HepG2 (cell line): ENCODE results near the gene TXNDC11. TPM values are rescaled to one million over a fixed set of nuclear protein-coding genes. Genes with fewer than 3 reads are reported as not detected.
A peak's percentile ranks its signal among the peaks of the same experiment; 100 is the strongest.

ENCODE experiments used
- ADNP ChIP-seq: sonication (generic); formaldehyde crosslinking; IDR thresholded peaks from 2 replicates; pipeline ENCODE4 v1.4.0; 2020; ENCODE audit warnings: missing genetic modification reagents
- ARID2 ChIP-seq: sonication (generic); formaldehyde crosslinking; IDR thresholded peaks from 2 replicates; pipeline ENCODE4 v1.8.1; 2022; ENCODE audit warnings: mild to moderate bottlenecking, missing genetic modification reagents, borderline replicate concordance
- CBFB ChIP-seq: sonication (generic); formaldehyde crosslinking; IDR thresholded peaks from 2 replicates; pipeline ENCODE4 v1.4.0; 2020; ENCODE audit warnings: missing genetic modification reagents
- GPN1 ChIP-seq: sonication (generic); formaldehyde crosslinking; IDR thresholded peaks from 2 replicates; pipeline ENCODE4 v1.5.1; 2020; ENCODE audit warnings: missing genetic modification reagents, borderline replicate concordance
- HNRNPK ChIP-seq: fragments of 200-400 bp; formaldehyde crosslinking; IDR thresholded peaks from 2 replicates; pipeline ENCODE4 v1.6.1; 2018; ENCODE audit warnings: low read length, low read depth, moderate library complexity, mild to moderate bottlenecking; ENCODE audit not compliant: poor library complexity, severe bottlenecking
- LCORL ChIP-seq, 2 experiments: fragments of 450-650 bp in 1 of 2; sonication (generic) in 1 of 2; formaldehyde crosslinking in 1 of 2; IDR thresholded peaks; 2 replicates each; pipeline versions ENCODE4 v1.5.0 to v1.6.1; 2017 to 2020; ENCODE audit warnings: antibody characterized with exemption in 1 of 2, missing genetic modification reagents in 1 of 2
- MTA1 ChIP-seq: sonication (generic); formaldehyde crosslinking; IDR thresholded peaks from 2 replicates; pipeline ENCODE4 v1.4.0; 2020; ENCODE audit warnings: missing genetic modification reagents, mild to moderate bottlenecking, borderline replicate concordance
- NCOA5 ChIP-seq: sonication (generic); formaldehyde crosslinking; IDR thresholded peaks from 2 replicates; pipeline ENCODE4 v1.4.0; 2020; ENCODE audit warnings: missing genetic modification reagents
- NR2F6 ChIP-seq, 2 experiments: IDR thresholded peaks; 2 replicates each; pipeline ENCODE4 v1.6.1; 2016; ENCODE audit warnings: antibody characterized with exemption in 1 of 2, mild to moderate bottlenecking in 1 of 2
- NR3C1 ChIP-seq: sonication (generic); formaldehyde crosslinking; IDR thresholded peaks from 2 replicates; pipeline ENCODE4 v1.4.0; 2020; ENCODE audit warnings: missing genetic modification reagents
- PCBP2 ChIP-seq: fragments of 200-400 bp; formaldehyde crosslinking; optimal IDR thresholded peaks from 2 replicates; pipeline ENCODE3; 2018; ENCODE audit warnings: low read length, low read depth; ENCODE audit not compliant: poor library complexity, severe bottlenecking
- POLR2G ChIP-seq: fragments of 200-400 bp; formaldehyde crosslinking; IDR thresholded peaks from 2 replicates; pipeline ENCODE4 v1.6.1; 2018; ENCODE audit warnings: mild to moderate bottlenecking, low read depth, low read length, moderate library complexity
- SOX13 ChIP-seq, 3 experiments: fragments of 450-650 bp in 1 of 3; sonication (generic) in 1 of 3; formaldehyde crosslinking in 1 of 3; IDR thresholded peaks in 2 of 3; conservative IDR thresholded peaks in 1 of 3; 2 replicates each; pipeline versions ENCODE4 v1.5.0 to v1.6.1; 2016 to 2020; ENCODE audit warnings: antibody characterized with exemption in 1 of 3, mild to moderate bottlenecking in 1 of 3, missing compliant biosample characterization in 1 of 3, missing genetic modification reagents in 1 of 3, moderate library complexity in 1 of 3
- SOX6 ChIP-seq, 2 experiments: fragments of 450-650 bp in 1 of 2; sonication (generic) in 1 of 2; formaldehyde crosslinking in 1 of 2; IDR thresholded peaks; 2 replicates each; pipeline versions ENCODE4 v1.4.0 to v1.6.1; 2017 to 2020; ENCODE audit warnings: antibody characterized with exemption in 1 of 2, mild to moderate bottlenecking in 1 of 2, missing genetic modification reagents in 1 of 2
- SRSF1 ChIP-seq: fragments of 200-400 bp; formaldehyde crosslinking; optimal IDR thresholded peaks from 2 replicates; pipeline ENCODE3; 2017; ENCODE audit warnings: mild to moderate bottlenecking, low read depth, low read length, moderate library complexity
- ZC3H4 ChIP-seq: sonication (generic); formaldehyde crosslinking; IDR thresholded peaks from 2 replicates; pipeline ENCODE4 v1.4.0; 2020; ENCODE audit warnings: missing genetic modification reagents, borderline replicate concordance
- ZNF235 ChIP-seq: sonication (generic); formaldehyde crosslinking; IDR thresholded peaks from 2 replicates; pipeline ENCODE4 v1.8.1; 2023; ENCODE audit warnings: mild to moderate bottlenecking, missing genetic modification reagents, borderline replicate concordance
- ZNF329 ChIP-seq: sonication (generic); formaldehyde crosslinking; IDR thresholded peaks from 2 replicates; pipeline ENCODE4 v1.9.0; 2021; ENCODE audit warnings: low read depth, mild to moderate bottlenecking, missing genetic modification reagents
- ZNF7 ChIP-seq: IDR thresholded peaks from 2 replicates; pipeline ENCODE4 v1.6.1; 2016; ENCODE audit warnings: missing biosample characterization, missing genetic modification reagents
- ZSCAN30 ChIP-seq: sonication (generic); formaldehyde crosslinking; IDR thresholded peaks from 2 replicates; pipeline ENCODE4 v1.5.0; 2020; ENCODE audit warnings: mild to moderate bottlenecking, missing genetic modification reagents
- polyA plus RNA-seq, 8 experiments: library from polyadenylated mRNA; depleted of rRNA in 3 of 8; stranded (reverse) in 7 of 8; unstranded in 1 of 8; fragments of >200 nt; fragmentation: Illumina TruSeq in 4 of 8; extraction: Trizol in 4 of 8; gene quantifications; 2 replicates each; pipeline versions ENCODE4 v1.2.1 to v1.2.3, GENCODE V29; 2011 to 2016; ENCODE audit warnings: low read depth in 4 of 8, missing spikeins in 1 of 8, mixed read lengths in 1 of 8; ENCODE audit not compliant: insufficient read depth in 1 of 8
- total RNA-seq, 5 experiments: library from RNA; depleted of rRNA; stranded (reverse); fragments of >200 nt; fragmentation: Illumina TruSeq; extraction: Trizol; gene quantifications; 2 replicates each; pipeline ENCODE4 v1.2.3, GENCODE V29; 2016; ENCODE audit warnings: low read depth in 1 of 5
- TF ChIP-seq, protein P1 (sequence below): IDR thresholded peaks from 2 replicates; pipeline ENCODE4 v1.6.1; 2018; ENCODE audit warnings: missing genetic modification reagents
- TF ChIP-seq, protein P2 (sequence below): fragments of 450-650 bp; IDR thresholded peaks from 2 replicates; pipeline ENCODE4 v1.6.1; 2017
- TF ChIP-seq, protein P3 (sequence below): sonication (generic); formaldehyde crosslinking; IDR thresholded peaks from 2 replicates; pipeline ENCODE4 v1.4.0; 2020; ENCODE audit warnings: missing genetic modification reagents
- TF ChIP-seq, protein P4 (sequence below): sonication (generic); formaldehyde crosslinking; IDR thresholded peaks from 2 replicates; pipeline ENCODE4 v1.4.0; 2020; ENCODE audit warnings: missing genetic modification reagents

TXNDC11 gene
- total and polyA plus RNA-seq, 2 of the 13 experiments (the other 11 are each of a cell fraction or from before 2014, with no cell fraction given): 74.9 to 123 TPM

DNA sequence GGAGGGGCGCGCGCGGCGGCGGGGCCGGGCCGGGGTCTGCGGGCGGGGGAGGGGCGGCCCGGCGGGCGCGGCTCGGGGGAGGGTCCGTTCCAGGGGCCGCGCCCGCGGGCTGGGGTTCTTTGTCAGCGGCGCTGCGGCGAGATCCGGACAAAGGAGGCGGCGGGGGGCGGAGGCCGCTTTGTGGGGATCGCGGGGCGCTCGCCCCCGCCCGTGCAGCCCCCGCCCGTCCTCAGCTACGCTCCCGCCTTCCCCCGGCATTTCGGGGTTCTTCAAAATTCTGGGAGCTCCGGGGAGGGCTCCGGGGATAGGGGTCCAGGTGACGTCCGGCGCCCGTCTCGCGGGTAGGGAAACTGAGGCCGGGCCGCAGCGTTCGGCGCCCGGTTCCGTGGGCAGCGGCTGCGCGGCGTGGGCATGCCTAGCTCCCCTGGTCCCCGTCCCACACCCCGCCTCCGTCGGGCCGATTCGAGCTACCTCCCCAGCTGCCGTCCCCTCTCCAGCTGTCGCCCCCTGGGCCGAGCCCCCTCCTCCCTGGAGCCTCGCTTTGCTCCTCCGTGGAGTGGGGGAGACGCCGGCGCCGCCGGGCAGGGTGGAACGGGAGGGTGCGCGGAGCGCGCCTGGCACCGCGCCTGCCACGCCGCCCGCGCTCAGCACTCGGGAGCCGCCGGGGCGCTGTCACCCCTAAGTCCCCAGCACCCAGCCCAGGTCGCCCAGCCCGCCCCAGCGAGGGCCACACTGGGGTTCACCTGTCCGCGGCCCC lies 73.9 kb downstream of the TXNDC11 start (continued):
- TF ChIP-seq, protein P1, sequence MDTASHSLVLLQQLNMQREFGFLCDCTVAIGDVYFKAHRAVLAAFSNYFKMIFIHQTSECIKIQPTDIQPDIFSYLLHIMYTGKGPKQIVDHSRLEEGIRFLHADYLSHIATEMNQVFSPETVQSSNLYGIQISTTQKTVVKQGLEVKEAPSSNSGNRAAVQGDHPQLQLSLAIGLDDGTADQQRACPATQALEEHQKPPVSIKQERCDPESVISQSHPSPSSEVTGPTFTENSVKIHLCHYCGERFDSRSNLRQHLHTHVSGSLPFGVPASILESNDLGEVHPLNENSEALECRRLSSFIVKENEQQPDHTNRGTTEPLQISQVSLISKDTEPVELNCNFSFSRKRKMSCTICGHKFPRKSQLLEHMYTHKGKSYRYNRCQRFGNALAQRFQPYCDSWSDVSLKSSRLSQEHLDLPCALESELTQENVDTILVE: no peak
- TF ChIP-seq NR2F6 (IDR thresholded peaks at IDR 0.05) (no peak), NR2F6 (CRISPR knock-in tag; IDR thresholded peaks at IDR 0.05) (no peak), MTA1 (peak; percentile 41; the same call in 1 of the 2 replicates), ZSCAN30 (CRISPR knock-in tag) (no peak), ARID2 (no peak), SOX6 (IDR thresholded peaks at IDR 0.05) (no peak), SOX6 (CRISPR knock-in tag; IDR thresholded peaks at IDR 0.05) (no peak), CBFB (CRISPR knock-in tag) (no peak), HNRNPK (peak; percentile 63), ZNF7 (CRISPR knock-in tag) (no peak), PCBP2 (no peak), ZNF329 (CRISPR knock-in tag) (no peak), GPN1 (CRISPR knock-in tag) (no peak), LCORL (IDR thresholded peaks at IDR 0.05) (no peak), LCORL (CRISPR knock-in tag; IDR thresholded peaks at IDR 0.05) (0 out of 2 replicates have a peak, but pooled peaks have one; percentile 25), ZC3H4 (no peak), POLR2G (no peak), NR3C1 (no peak), NCOA5 (no peak), SOX13 (IDR thresholded peaks at IDR 0.05) (no peak), SOX13 (CRISPR knock-in tag; conservative IDR thresholded peaks at IDR 0.05 in 1 of 2, IDR thresholded peaks at IDR 0.05 in 1 of 2) (no peak), SRSF1 (no peak), ZNF235 (no peak), ADNP (CRISPR knock-in tag) (0 out of 2 replicates have a peak, but pooled peaks have one; percentile 15)
- TF ChIP-seq, protein P2, sequence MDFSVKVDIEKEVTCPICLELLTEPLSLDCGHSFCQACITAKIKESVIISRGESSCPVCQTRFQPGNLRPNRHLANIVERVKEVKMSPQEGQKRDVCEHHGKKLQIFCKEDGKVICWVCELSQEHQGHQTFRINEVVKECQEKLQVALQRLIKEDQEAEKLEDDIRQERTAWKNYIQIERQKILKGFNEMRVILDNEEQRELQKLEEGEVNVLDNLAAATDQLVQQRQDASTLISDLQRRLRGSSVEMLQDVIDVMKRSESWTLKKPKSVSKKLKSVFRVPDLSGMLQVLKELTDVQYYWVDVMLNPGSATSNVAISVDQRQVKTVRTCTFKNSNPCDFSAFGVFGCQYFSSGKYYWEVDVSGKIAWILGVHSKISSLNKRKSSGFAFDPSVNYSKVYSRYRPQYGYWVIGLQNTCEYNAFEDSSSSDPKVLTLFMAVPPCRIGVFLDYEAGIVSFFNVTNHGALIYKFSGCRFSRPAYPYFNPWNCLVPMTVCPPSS: no peak
- TF ChIP-seq, protein P3, sequence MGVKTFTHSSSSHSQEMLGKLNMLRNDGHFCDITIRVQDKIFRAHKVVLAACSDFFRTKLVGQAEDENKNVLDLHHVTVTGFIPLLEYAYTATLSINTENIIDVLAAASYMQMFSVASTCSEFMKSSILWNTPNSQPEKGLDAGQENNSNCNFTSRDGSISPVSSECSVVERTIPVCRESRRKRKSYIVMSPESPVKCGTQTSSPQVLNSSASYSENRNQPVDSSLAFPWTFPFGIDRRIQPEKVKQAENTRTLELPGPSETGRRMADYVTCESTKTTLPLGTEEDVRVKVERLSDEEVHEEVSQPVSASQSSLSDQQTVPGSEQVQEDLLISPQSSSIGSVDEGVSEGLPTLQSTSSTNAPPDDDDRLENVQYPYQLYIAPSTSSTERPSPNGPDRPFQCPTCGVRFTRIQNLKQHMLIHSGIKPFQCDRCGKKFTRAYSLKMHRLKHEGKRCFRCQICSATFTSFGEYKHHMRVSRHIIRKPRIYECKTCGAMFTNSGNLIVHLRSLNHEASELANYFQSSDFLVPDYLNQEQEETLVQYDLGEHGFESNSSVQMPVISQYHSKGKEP (CRISPR knock-in tag): no peak
- TF ChIP-seq, protein P4, sequence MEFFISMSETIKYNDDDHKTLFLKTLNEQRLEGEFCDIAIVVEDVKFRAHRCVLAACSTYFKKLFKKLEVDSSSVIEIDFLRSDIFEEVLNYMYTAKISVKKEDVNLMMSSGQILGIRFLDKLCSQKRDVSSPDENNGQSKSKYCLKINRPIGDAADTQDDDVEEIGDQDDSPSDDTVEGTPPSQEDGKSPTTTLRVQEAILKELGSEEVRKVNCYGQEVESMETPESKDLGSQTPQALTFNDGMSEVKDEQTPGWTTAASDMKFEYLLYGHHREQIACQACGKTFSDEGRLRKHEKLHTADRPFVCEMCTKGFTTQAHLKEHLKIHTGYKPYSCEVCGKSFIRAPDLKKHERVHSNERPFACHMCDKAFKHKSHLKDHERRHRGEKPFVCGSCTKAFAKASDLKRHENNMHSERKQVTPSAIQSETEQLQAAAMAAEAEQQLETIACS: no peak
